ENCODE results near the gene MCM9.

DNA sequence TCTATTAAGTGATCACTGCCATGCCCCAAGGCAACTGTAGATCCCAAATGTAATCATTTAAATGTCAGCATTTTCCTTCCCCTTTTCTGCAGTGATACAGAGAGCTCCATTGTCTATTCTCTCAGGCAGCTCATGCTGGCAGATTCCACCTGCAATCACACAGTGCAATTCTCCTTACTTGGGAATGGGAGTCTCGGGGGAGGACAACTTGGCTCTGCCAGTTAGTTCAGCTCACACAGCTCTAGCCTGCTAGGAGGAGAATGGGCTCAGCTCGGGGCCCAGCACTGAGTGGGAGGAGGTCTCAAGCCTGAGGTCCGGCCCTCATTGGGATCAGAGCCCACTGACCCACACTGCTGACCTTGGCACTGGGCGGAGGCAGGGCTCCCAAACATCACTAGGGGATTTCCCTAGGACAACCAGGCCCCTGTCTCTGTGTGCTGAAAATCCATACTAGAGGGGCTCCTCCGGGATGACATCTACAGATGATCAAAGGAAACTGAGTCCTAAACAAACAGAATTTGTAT, 150.3 kb downstream of the MCM9 start:
- TF ChIP-seq, protein P1, sequence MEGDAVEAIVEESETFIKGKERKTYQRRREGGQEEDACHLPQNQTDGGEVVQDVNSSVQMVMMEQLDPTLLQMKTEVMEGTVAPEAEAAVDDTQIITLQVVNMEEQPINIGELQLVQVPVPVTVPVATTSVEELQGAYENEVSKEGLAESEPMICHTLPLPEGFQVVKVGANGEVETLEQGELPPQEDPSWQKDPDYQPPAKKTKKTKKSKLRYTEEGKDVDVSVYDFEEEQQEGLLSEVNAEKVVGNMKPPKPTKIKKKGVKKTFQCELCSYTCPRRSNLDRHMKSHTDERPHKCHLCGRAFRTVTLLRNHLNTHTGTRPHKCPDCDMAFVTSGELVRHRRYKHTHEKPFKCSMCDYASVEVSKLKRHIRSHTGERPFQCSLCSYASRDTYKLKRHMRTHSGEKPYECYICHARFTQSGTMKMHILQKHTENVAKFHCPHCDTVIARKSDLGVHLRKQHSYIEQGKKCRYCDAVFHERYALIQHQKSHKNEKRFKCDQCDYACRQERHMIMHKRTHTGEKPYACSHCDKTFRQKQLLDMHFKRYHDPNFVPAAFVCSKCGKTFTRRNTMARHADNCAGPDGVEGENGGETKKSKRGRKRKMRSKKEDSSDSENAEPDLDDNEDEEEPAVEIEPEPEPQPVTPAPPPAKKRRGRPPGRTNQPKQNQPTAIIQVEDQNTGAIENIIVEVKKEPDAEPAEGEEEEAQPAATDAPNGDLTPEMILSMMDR (IDR thresholded peaks at IDR 0.05), result no peak
- no peak for TF ChIP-seq POLR2A (IDR thresholded peaks at IDR 0.05)

All from heart left ventricle (tissue), 13 donors.